DND-41 (cell line): Measurements from ENCODE around the gene FOXI1.

Experiments
- EZH2 ChIP-seq: IDR thresholded peaks from 3 replicates; pipeline ENCODE4 v1.6.1; 2012; ENCODE audit warnings: borderline replicate concordance, low read depth, mild to moderate bottlenecking, moderate library complexity, low read length, inconsistent platforms; ENCODE audit not compliant: severe bottlenecking
- TF ChIP-seq, protein P1 (sequence below): IDR thresholded peaks from 2 replicates; pipeline ENCODE4 v1.5.1; 2012; ENCODE audit warnings: borderline replicate concordance, low read length, moderate library complexity, mild to moderate bottlenecking; ENCODE audit not compliant: poor library complexity, severe bottlenecking; ENCODE audit errors: extremely low read depth

DNA sequence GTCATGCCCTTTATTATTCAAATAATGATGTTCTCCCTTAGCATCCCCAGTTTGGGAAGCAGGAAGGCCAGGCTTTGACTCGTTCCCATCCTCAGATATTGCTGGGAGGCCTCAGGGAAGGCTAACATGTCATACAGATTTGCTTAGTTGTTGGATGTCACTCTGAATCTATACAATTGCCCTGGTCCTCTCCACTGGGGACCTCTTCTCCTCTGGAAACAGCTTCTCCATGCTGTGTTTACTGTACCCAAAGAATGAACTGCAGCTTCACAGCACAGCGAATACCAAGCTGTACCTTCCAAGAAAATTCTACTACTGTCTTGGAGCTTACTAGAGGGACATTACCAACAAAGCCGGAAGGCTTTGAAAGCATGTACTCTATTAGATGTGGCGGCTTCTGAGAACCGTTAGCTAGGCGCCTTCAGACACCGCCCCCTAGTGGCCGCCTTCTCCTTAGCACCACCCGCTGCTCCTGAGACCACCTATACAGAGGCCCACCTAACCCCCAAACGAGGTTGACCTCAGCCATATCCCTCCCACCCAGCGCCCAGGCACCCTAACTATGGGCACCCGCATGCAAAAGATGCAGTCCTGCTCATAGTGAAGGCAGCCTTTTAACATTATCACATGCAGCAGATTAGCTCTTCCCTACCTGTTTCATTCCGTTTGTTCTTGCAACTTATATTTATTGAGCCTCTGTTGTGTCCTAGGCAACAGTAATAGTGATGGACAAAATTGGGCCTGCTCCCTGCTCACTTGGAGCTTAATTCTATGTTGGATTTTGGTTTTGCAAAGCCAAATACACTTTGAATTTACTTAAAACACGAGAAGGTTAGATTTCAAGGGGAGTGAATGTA is 34.9 kb upstream of the FOXI1 start:
- TF ChIP-seq, protein P1, sequence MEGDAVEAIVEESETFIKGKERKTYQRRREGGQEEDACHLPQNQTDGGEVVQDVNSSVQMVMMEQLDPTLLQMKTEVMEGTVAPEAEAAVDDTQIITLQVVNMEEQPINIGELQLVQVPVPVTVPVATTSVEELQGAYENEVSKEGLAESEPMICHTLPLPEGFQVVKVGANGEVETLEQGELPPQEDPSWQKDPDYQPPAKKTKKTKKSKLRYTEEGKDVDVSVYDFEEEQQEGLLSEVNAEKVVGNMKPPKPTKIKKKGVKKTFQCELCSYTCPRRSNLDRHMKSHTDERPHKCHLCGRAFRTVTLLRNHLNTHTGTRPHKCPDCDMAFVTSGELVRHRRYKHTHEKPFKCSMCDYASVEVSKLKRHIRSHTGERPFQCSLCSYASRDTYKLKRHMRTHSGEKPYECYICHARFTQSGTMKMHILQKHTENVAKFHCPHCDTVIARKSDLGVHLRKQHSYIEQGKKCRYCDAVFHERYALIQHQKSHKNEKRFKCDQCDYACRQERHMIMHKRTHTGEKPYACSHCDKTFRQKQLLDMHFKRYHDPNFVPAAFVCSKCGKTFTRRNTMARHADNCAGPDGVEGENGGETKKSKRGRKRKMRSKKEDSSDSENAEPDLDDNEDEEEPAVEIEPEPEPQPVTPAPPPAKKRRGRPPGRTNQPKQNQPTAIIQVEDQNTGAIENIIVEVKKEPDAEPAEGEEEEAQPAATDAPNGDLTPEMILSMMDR = peak; percentile 69
- no peak for TF ChIP-seq EZH2
